SW 1271 (cell line): ENCODE data around the gene SPINDOC.
A peak's percentile ranks its signal among the peaks of the same experiment; 100 is the strongest.
"Not testable (repeated sequence)": the region's sequence is repeated elsewhere in the genome, so short reads cannot be mapped to it uniquely, and the experiment has no call there.

Experiments used
- DNase-seq, 2 experiments: peaks; one replicate each; lab custom pipeline; 2025; lab: John Stamatoyannopoulos, UW

The SPINDOC gene

GRCh38 chr11:63791495-63792167 lies 21.6 kb upstream of the SPINDOC start:
- no peak for DNase-seq

DNA sequence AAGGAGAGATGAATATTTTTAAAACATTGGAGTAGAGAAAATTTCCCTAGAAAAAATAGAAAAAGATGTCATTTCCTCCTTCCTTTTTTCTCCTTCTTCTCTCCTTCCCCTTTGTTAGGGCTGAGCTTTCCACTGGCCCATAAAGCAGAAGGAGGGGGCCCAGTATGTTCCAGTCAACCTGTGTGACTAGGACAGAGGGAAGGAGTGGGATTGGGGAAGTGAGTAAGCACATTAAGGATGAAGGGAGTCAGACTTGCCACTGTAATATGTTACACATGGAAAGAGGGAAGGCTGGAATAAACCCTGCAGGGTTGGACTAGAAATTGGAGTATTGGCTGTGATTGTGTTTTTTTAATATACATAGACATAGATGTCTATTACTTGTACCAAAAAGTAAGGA lies 20.1 kb upstream of the SPINDOC start:
- no peak for DNase-seq

- DNase-seq: no peak
Observed at GRCh38 chr11:63795066-63795465, 18.2 kb upstream of the SPINDOC start.

DNA sequence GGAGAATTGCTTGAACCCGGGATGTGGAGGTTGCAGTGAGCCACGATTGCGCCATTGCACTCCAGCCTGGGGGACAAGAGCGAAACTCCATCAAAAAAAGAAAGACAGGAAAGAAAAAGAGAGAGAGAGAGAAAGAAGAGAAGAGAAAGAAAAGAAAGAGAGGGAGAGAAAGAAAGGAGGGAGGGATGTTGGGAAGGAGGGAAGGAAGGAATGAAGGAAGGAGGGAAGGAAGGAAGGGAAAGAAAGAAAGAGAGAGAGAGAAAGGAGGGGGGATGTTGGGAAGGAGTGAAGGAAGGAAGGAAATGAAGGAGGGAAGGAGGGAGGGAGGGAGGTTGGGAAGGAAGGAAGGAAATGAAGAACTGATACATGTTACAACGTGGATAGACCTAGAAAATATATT lies 12.3 kb upstream of the SPINDOC start:
- no peak for DNase-seq

DNA sequence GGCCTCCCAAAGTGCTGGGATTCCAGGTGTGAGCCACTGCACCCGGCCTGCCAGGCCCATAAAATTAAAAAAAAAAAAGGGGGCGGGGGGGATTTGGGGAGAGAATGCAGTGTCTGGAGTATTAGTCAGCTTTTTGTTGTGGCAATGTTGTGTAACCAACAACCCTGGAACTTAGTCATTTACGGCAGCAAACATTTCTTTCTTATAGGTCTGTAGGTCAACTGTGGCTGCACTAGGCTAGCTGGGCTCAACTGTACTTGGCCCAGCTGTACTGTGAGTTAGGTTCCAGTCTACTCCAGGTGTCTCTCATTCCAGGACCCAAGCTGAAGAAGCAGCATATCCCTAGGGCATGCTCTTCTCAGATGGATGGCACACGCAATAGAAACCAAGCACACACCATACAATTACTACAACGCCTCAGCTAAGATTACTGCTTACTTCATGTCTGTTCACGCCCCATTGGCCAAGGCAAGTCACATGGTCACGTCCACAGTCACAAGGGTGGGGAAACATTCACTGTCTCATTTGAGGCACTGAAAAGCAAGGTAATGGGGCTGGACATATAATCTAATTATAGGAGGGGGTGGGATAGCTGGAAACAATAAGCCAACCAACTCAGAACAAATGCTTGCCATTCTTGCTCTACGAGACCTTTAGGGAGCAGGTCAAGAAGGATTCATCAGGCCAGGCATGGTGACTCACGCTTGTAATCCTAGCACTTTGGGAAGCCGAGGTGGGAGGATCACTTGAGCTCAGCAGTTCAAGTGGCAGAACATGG lies 10.4 kb upstream of the SPINDOC start:
- DNase-seq: peak in 1 of 2 experiments; percentile 23

DNA sequence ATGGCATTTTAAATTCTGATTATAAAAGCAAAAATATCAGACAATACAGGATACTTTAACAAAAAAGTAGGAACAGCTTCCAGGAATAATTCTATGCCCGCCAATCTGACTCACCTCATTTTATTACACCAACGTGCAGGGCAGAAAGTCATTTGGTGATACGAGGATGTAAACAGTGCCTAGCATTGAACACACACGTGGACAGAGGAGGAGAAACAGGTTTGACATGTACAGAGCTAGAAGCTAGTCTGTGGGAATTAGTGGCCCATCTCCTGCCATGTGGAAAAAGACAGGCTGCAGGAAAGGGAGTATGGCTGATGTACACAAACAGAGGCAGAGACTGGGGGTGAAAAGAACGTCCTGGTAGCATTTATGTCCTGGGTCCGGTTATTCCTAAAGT lies 9.0 kb upstream of the SPINDOC start:
- no peak for DNase-seq

DNA sequence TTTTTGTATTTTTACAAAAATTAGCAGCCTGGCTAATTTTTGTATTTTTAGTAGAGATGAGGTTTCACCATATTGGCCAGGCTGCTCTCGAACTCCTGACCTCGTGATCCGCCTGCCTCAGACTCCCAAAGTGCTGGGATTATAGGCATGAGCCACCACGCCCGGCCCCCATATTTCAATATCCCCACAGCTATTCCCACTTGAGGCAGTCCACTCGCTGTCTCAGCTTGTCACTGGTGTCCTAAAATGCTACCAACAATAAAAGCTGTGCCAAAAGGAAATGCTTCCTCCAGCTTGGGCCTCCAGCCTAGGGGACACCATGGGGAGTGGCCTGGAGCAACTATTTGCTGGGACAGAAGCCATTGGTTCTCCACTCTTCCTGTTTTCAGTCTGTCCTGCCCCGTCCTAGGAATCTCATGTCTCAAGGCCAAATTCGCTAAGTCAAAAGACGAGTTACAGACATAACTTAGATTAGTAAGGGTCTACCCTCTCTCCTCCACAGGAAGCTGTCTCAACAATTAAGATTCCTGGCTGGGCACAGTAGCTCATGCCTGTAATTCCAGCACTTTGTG lies 7.3 kb upstream of the SPINDOC start:
- DNase-seq: no peak

DNA sequence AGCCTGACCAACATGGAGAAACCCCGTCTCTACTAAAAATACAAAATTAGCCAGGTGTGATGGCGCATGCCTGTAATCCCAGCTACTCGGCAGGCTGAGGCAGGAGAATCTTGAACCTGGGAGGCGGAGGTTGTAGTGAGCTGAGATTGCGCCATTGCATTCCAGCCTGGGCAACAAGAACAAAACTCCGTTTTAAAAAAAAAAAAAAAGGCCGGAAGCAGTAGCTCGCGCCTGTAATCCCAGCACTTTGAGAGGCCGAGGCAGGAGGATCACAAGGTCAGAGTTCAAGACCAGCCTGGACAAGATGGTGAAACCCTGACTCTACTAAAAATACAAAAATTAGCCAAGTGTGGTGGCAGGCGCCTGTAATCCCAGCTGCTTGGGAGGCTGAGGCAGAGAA lies 2.9 kb upstream of the SPINDOC start:
- DNase-seq: not testable (repeated sequence)

DNA sequence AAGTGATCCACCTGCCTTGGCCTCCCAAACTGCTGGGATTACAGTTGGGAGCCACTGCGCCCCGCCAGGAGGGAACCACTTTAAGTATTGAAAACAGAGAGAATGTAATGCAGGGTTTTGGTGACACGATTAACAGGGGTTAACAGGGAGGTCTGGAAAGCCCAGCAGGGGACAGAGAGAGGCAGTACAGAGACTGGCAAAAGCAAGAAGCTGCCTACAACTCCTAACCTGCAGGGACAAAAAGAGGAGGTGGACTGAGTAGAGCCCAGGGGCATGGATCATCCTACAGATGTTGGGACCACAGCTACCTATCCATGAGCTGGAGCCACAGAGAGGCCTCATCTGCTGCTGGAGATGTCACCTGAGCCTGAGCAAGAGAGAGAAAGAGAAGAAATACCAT lies 1.7 kb upstream of the SPINDOC start:
- no peak for DNase-seq

DNA sequence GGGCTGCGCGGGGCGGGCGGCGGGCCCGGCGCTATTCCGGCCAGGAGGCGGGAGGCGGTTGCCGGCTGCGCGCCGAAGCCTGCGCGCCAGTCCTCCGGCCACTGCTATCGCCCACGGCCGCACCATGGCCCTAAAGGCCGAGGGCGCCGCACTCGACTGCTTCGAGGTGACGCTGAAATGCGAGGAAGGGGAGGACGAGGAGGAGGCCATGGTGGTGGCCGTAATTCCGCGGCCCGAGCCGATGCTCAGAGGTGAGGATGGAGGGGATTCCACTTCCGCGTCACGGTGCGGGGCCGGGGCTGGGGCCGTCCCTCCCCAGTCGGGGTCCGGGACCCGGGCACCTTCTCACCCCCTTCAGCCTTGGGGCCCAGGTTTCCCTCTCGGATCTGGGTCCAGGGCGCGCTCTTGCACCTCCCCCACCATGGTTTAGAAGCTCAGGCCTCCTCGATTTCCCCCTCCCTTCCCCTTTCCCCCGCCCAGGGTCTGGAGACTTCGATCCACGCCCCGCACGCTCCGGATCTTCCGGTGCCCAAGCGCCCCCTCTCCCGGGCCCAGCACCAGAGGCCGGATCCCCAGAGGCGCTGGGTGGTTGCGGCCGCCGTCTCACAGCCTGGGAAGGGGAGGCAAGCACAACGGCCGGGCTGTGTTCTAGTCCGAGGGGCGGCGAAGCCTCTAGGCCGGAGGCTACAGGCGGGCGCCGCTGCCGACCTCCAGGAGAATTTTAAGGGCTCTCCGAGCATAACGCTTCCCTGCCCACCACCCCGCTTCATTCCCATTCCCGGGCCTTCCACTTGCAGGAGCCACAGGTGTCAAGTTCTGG lies 517 bp downstream of the SPINDOC start:
- peak in 1 of 2 experiments; percentile 24 for DNase-seq

DNA sequence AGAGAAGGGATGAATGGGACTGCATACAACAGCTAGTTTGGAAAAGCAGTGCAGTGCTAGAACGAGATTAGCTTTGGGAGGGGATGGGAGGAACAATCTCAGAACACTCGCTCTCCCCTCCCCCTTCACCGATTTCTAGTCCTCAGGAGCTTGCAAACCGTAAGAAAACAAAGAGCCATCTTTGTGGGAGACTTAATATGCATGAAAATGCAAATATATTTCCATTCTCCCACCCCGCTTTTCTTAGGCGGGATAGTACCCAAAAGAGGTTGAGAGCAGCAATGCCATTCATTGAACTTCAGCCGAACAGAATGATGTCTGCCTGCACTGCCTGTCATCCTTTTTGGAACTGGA lies 1.1 kb downstream of the SPINDOC start:
- DNase-seq: no peak

DNA sequence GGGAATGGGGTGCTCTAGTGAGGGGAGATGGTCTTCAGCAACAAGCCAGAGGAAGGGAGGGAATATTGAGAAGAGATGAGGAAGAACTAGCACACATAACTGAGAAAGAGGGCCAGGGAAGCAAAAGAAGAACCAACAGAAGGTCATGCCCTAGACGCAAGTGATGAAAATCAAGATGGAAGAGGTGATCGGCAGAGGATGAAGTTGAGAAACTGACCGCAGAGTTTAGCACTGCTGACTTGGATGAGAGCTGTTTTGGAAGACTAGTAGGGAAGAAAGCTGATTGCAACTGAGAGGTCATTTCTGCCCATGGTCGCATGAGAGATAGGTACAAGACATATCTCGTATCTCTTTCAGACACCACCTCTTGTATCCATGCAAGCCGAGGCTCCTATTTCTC lies 2.9 kb downstream of the SPINDOC start:
- no peak for DNase-seq

DNA sequence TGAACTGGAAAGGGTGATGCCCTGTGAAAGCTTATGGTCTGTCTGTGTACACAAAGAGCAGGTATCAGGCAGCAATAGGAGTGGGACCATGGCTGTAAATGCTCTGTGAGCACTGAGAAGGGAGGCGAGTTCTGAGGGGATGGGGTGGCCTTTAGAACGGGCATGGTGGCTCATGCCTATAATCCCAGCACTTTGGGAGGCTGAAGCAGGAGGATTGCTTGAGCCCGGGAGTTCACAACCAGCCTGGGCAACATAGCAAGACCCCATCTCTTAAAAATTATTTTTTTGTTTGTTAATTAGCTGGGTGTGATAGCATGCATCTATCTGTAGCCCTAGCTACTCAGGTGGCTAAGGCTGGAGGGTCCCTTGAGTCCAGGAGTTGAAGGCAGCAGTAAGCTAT lies 3.5 kb downstream of the SPINDOC start:
- DNase-seq: no peak

GRCh38 chr11:63817758-63818498 lies 4.7 kb downstream of the SPINDOC start:
- no peak for DNase-seq

- no peak for DNase-seq
Observed at GRCh38 chr11:63818609-63819008, 5.4 kb downstream of the SPINDOC start.

GRCh38 chr11:63821411-63821810 lies 8.2 kb downstream of the SPINDOC start:
- no peak for DNase-seq

GRCh38 chr11:63826471-63827190 lies 13.4 kb downstream of the SPINDOC start:
- no peak for DNase-seq

DNA sequence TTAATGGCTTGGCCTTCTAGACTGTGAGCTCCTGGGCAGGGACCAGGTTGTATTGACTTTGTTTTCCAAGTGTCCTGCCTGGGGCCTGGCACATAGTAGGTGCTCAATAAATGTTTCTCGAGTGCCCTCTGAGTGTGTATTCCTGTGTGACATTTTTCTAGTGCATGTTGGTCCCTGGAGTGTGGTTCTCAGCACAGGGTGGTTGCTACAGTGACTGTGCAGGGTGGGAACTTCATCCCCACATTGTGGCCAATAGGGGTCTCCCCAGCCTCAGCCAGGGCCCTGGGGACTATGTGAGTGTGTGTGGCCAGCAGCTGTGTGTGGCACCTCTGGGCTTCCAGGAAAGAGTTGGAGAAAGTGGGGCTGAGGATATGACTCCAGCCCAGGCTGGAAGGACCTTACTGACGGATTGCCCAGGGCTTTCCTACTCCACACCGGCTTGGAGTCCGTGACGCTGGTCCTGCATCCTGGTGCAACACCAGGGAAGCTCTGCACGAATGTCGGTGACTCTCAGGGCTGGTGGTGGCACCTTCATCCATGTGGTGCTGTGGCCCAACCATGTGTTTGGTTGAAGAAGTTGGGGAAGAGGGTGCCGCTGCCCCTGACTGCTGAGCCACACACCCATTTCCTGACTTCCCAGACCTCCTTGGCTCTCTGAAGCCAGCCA lies 16.7 kb downstream of the SPINDOC start:
- DNase-seq: peak in 1 of 2 experiments; percentile 26

- no peak for DNase-seq
Observed at GRCh38 chr11:63831326-63831725, 18.1 kb downstream of the SPINDOC start.

GRCh38 chr11:63832336-63832735 lies 19.1 kb downstream of the SPINDOC start:
- DNase-seq: no peak

- no peak for DNase-seq
Observed at GRCh38 chr11:63833048-63833447, 19.8 kb downstream of the SPINDOC start.
